ENCODE data around the gene RAD54L. TPM values are rescaled to one million over a fixed set of nuclear protein-coding genes. Genes with fewer than 3 reads are reported as not detected.
"Not testable (repeated sequence)": the region's sequence is repeated elsewhere in the genome, so short reads cannot be mapped to it uniquely, and the experiment has no call there.

Gene RAD54L
- total and polyA plus RNA-seq, 3 donors from 2014 or later = 17.9 to 31.4 (median 24.5) TPM

DNA sequence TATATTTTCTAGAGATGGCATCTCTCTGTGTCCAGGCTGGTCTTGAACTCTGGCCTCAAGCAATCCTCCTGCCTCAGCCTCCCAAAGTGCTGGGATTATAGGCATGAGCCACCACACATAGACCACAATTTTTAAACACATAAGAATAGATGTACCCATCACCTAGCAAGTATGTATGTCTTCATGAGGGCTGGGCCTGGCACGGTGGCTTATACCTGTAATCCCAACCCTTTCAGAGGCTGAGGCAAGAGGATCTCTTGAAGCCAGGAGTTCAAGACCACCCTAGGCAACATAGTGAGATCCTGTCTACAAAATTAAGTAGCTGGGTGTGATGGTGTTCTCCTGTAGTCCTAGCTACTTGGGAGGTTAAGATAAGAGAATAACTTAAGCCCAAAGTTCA is 69.8 kb downstream of the RAD54L start:
- H3K27me3 ChIP-seq = no peaks in the 10 kb centered on the region
- intact Hi-C loops (cut with DNase I; ENCODE audit: low total_unique reads) = no loop called here
- 92 to 96% methylated on average over 1 of the region's 1 CpG for WGBS, 2 donors
- H3K36me3 ChIP-seq (ENCODE audit: low read depth, missing control alignments) = no peaks in the 10 kb centered on the region
- TF ChIP-seq, protein P1, sequence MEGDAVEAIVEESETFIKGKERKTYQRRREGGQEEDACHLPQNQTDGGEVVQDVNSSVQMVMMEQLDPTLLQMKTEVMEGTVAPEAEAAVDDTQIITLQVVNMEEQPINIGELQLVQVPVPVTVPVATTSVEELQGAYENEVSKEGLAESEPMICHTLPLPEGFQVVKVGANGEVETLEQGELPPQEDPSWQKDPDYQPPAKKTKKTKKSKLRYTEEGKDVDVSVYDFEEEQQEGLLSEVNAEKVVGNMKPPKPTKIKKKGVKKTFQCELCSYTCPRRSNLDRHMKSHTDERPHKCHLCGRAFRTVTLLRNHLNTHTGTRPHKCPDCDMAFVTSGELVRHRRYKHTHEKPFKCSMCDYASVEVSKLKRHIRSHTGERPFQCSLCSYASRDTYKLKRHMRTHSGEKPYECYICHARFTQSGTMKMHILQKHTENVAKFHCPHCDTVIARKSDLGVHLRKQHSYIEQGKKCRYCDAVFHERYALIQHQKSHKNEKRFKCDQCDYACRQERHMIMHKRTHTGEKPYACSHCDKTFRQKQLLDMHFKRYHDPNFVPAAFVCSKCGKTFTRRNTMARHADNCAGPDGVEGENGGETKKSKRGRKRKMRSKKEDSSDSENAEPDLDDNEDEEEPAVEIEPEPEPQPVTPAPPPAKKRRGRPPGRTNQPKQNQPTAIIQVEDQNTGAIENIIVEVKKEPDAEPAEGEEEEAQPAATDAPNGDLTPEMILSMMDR (IDR thresholded peaks at IDR 0.05) = no peak
- TF ChIP-seq POLR2A (IDR thresholded peaks at IDR 0.05) = no peak
- no peak overlapping the region for H3K4me3 ChIP-seq
- H3K4me1 ChIP-seq = no peaks in the 10 kb centered on the region
- no peak overlapping the region for H3K27ac ChIP-seq
- H3K9me3 ChIP-seq = no peaks in the 10 kb centered on the region
- DNase-seq = no peak

- not testable (repeated sequence) for DNase-seq
Measured at GRCh38 chr1:46319301-46319700, 71.7 kb downstream of the RAD54L start.

DNA sequence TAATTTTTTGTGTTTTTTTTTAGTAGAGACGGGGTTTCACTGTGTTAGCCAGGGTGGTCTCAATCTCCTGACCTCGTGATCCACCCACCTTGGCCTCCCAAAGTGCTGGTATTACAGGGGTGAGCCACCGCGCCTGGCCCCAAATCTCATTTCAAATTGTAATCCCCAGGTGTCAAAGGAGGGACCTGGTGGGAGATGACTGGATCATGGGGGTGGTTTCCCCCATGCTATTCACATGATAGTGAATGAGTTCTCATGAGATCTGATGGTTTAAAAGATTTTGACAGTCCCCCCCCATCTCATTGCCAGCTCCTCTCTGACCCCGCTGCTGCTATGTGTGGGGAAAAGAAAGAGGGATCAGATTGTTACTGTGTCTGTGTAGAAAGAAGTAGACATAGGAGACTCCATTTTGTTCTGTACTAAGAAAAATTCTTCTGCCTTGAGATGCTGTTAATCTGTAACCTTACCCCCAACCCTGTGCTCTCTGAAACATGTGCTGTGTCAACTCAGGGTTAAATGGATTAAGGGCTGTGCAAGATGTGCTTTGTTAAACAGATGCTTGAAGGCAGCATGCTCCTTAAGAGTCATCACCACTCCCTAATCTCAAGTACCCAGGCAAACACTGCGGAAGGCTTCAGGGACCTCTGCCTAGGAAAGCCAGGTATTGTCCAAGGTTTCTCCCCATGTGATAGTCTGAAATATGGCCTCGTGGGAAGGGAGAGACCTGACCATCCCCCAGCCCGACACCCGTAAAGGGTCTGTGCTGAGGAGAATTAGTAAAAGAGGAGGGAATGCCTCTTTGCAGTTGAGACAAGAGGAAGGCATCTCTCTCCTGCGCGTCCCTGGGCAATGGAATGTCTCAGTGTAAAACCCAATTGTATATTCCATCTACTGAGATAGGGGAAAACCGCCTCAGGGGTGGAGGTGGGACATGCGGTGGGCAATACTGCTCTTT is 72.7 kb downstream of the RAD54L start:
- 82% methylated on average over 13 of the region's 13 CpGs for WGBS, 2 donors
- DNase-seq; intact Hi-C loops (cut with DNase I; ENCODE audit: low total_unique reads); H3K4me3 ChIP-seq; H3K4me1 ChIP-seq; H3K36me3 ChIP-seq (ENCODE audit: low read depth, missing control alignments); H3K27ac ChIP-seq; H3K27me3 ChIP-seq; H3K9me3 ChIP-seq: not testable (repeated sequence)

More at GRCh38 chr1:46319301-46319700, 71.7 kb downstream of the RAD54L start:
- WGBS, 2 donors = 90% methylated on average over 6 of the region's 6 CpGs
- H3K36me3 ChIP-seq (ENCODE audit: low read depth, missing control alignments); H3K4me1 ChIP-seq; H3K27ac ChIP-seq; H3K9me3 ChIP-seq; intact Hi-C loops (cut with DNase I; ENCODE audit: low total_unique reads); H3K27me3 ChIP-seq; H3K4me3 ChIP-seq: not testable (repeated sequence)

DNA sequence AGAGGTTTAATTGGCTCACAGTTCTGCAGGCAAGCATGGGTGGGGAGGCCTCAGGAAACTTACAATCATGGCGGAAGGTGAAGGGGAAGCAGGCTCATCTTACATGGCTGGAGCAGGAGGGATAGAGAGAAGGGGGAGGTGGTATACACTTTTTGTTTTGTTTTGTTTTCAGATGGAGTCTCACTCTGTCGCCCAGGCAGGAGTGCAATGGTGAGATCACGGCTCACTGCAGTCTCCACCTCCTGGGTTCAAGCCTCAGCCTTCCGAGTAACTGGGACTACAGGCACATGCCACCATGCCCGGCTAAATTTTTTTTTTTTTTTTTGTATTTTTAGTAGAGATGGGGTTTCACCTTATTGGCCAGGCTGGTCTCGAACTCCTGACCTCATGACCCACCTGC is 74.6 kb downstream of the RAD54L start:
- H3K27me3 ChIP-seq; H3K36me3 ChIP-seq (ENCODE audit: low read depth, missing control alignments); H3K9me3 ChIP-seq; DNase-seq; H3K4me1 ChIP-seq; H3K27ac ChIP-seq; H3K4me3 ChIP-seq; intact Hi-C loops (cut with DNase I; ENCODE audit: low total_unique reads): not testable (repeated sequence)
- WGBS, 2 donors = 93 to 96% methylated on average over 6 of the region's 6 CpGs

- intact Hi-C loops (cut with DNase I; ENCODE audit: low total_unique reads); H3K27me3 ChIP-seq; H3K36me3 ChIP-seq (ENCODE audit: low read depth, missing control alignments); H3K27ac ChIP-seq; H3K9me3 ChIP-seq; H3K4me1 ChIP-seq; H3K4me3 ChIP-seq; DNase-seq: not testable (repeated sequence)
- WGBS, 2 donors = 85 to 90% methylated on average over 11 of the region's 11 CpGs
Measured at GRCh38 chr1:46325285-46326076, 77.9 kb downstream of the RAD54L start.

Other genes starting within 250 kb of the RAD54L start
- 10 to 100 TPM; 40.8 to 46.1 TPM for gene PIK3R3, start 115.1 kb upstream of the RAD54L start, total RNA-seq
- gene PIK3R3, start 115.1 kb upstream of the RAD54L start, polyA plus RNA-seq (ENCODE audit: insufficient read depth, low read depth, low replicate concordance) = 56.8 TPM
- gene TSPAN1, start 72.7 kb upstream of the RAD54L start, total RNA-seq = 10 to 100 TPM; 14.6 to 34.7 TPM
- 55.0 TPM for gene TSPAN1, start 72.7 kb upstream of the RAD54L start, polyA plus RNA-seq (ENCODE audit: insufficient read depth, low read depth, low replicate concordance)
- 10 to 100 TPM; 35.0 to 69.1 TPM for gene P3R3URF, start 71.3 kb upstream of the RAD54L start, total RNA-seq
- gene P3R3URF, start 71.3 kb upstream of the RAD54L start, polyA plus RNA-seq (ENCODE audit: insufficient read depth, low read depth, low replicate concordance) = 123 TPM
- gene POMGNT1, start 49.3 kb upstream of the RAD54L start, total RNA-seq = 100 to 1,000 TPM; 112 to 133 TPM
- 84.9 TPM for gene POMGNT1, start 49.3 kb upstream of the RAD54L start, polyA plus RNA-seq (ENCODE audit: insufficient read depth, low read depth, low replicate concordance)
- 10 to 100 TPM in 1 of 2 donors, 1 to 10 TPM in 1; 7.1 to 15.6 TPM for gene LURAP1, start 44.4 kb upstream of the RAD54L start, total RNA-seq
- 22.3 TPM for gene LURAP1, start 44.4 kb upstream of the RAD54L start, polyA plus RNA-seq (ENCODE audit: insufficient read depth, low read depth, low replicate concordance)
- gene LRRC41, start 55.9 kb downstream of the RAD54L start, total RNA-seq = 100 to 1,000 TPM; 123 to 136 TPM
- 86.4 TPM for gene LRRC41, start 55.9 kb downstream of the RAD54L start, polyA plus RNA-seq (ENCODE audit: insufficient read depth, low read depth, low replicate concordance)
- gene UQCRH, start 55.9 kb downstream of the RAD54L start, total RNA-seq = 100 to 1,000 TPM; 183 to 259 TPM
- 165 TPM for gene UQCRH, start 55.9 kb downstream of the RAD54L start, polyA plus RNA-seq (ENCODE audit: insufficient read depth, low read depth, low replicate concordance)
- 100 to 1,000 TPM in 1 of 2 donors, 10 to 100 TPM in 1; 47.4 to 130 TPM for gene NSUN4, start 93.0 kb downstream of the RAD54L start, total RNA-seq
- gene NSUN4, start 93.0 kb downstream of the RAD54L start, polyA plus RNA-seq (ENCODE audit: insufficient read depth, low read depth, low replicate concordance) = 94.3 TPM
- gene FAAH, start 146.6 kb downstream of the RAD54L start, total RNA-seq = 10 to 100 TPM; 55.8 to 72.0 TPM
- gene FAAH, start 146.6 kb downstream of the RAD54L start, polyA plus RNA-seq (ENCODE audit: insufficient read depth, low read depth, low replicate concordance) = 113 TPM
- 1 to 10 TPM; 1.7 to 2.0 TPM for gene DMBX1, start 242.1 kb downstream of the RAD54L start, total RNA-seq
- gene DMBX1, start 242.1 kb downstream of the RAD54L start, polyA plus RNA-seq (ENCODE audit: insufficient read depth, low read depth, low replicate concordance) = 1.1 TPM